ENCODE measurements around the gene ACOXL. TPM values are rescaled to one million over a fixed set of nuclear protein-coding genes. Genes with fewer than 3 reads are reported as not detected.

ACOXL gene
- total and polyA plus RNA-seq, 2 of the 8 experiments (the other 6 are each of a cell fraction or from before 2014, with no cell fraction given), result 11.4 to 20.6 TPM

- Histone ChIP-seq H3K23ac (ENCODE audit: insufficient read length) (no peak overlapping the region), H2BK120ac (replicated peaks; ENCODE audit: low read depth, low read length) (no peak overlapping the region), H2BK20ac (ENCODE audit: low read length) (no peak overlapping the region), H3K4ac (replicated peaks; ENCODE audit: insufficient read length, low read depth, low read length) (no peak overlapping the region), H3K79me2 (ENCODE audit: control insufficient read depth in 1 of 2, insufficient read depth in 2 of 2, low read length in 2 of 2) (no peaks in the 10 kb centered on the region), H3K27ac (ENCODE audit: low read depth, low read length) (no peak overlapping the region), H3K27me3 (replicated peaks in 1 of 4; ENCODE audit: control insufficient read depth in 3 of 4, extremely low read depth in 1 of 4, insufficient read depth in 3 of 4, low read length in 3 of 4) (peaks cover 0 to under 1% (median 0%) of the 10 kb centered on the region in 4 experiments; a peak in 1 of 7 replicates), H2BK15ac (ENCODE audit: low read length) (no peak overlapping the region), H4K20me1 (replicated peaks in 1 of 2; ENCODE audit: control insufficient read depth in 1 of 2, insufficient read depth in 2 of 2, low read length in 2 of 2) (no peaks in the 10 kb centered on the region), H2BK12ac (ENCODE audit: low read depth, low read length) (no peak overlapping the region), H3K9me3 (ENCODE audit: insufficient read depth in 2 of 2, low read depth in 1 of 2, low read length in 1 of 2) (no peaks in the 10 kb centered on the region), H3K9ac (replicated peaks in 1 of 4; ENCODE audit: extremely low read depth in 1 of 4, low read depth in 3 of 4, low read length in 3 of 4) (no peak overlapping the region), H3K79me1 (ENCODE audit: low read depth, low read length) (no peaks in the 10 kb centered on the region), H3K36me3 (ENCODE audit: control insufficient read depth in 2 of 4, insufficient read depth in 4 of 4, low read length in 3 of 4) (no peaks in the 10 kb centered on the region), H4K5ac (ENCODE audit: insufficient read length, low read depth, low read length) (no peak overlapping the region), H2AK5ac (ENCODE audit: low read depth, low read length) (no peak overlapping the region), H2AFZ (ENCODE audit: low read length) (no peak overlapping the region), H4K91ac (replicated peaks; ENCODE audit: insufficient read length, low read length) (no peak overlapping the region), H3K4me3 (ENCODE audit: extremely low read depth in 1 of 4, insufficient read depth in 2 of 4, low read depth in 3 of 4, low read length in 4 of 4) (no peak overlapping the region), H4K8ac (ENCODE audit: extremely low read depth, insufficient read depth, low read length) (no peak overlapping the region), H3K14ac (ENCODE audit: insufficient read length) (no peak overlapping the region), H2BK5ac (ENCODE audit: low read depth, low read length) (no peak overlapping the region), H3K56ac (replicated peaks; ENCODE audit: insufficient read length, low read depth, low read length) (no peak overlapping the region), H3K4me2 (ENCODE audit: insufficient read depth in 1 of 2, low read depth in 2 of 2, low read length in 2 of 2) (no peak overlapping the region), H3K23me2 (ENCODE audit: low read depth, low read length) (no peaks in the 10 kb centered on the region), H3K18ac (ENCODE audit: extremely low read depth, low read length) (no peak overlapping the region), H3K4me1 (replicated peaks in 1 of 4; ENCODE audit: control insufficient read depth in 3 of 4, insufficient read depth in 4 of 4, low read length in 3 of 4) (no peaks in the 10 kb centered on the region)
- no peak for FAIRE-seq
- no peak for DNase-seq (ENCODE audit: low read depth in 1 of 2, low spot score in 2 of 2)
- 76% methylated on average over 5 of the region's 5 CpGs; no CpG with 5 or more reads in 1 of the 2 experiments for WGBS, 2 experiments (ENCODE audit: extremely low coverage in 1 of 2, insufficient coverage in 1 of 2, insufficient read length in 1 of 2, insufficient replicate concordance in 2 of 2, low coverage in 1 of 2, low lambda C conversion rate in 2 of 2, missing lambda C conversion rate in 1 of 2)
- CTCF ChIA-PET (ENCODE audit: partially characterized antibody), result interaction anchor here (0.6 to 1.3 kb wide), 2 partner anchors 34 to 54 kb away, joined by 3 read pairs; no protein-coding TSS in a partner anchor
- POLR2A ChIA-PET (ENCODE audit: partially characterized antibody), result interaction anchor here (0.7 to 1.7 kb wide), 3 partner anchors 32 to 904 kb away, joined by 3 to 6 read pairs (median 4); no protein-coding TSS in a partner anchor
- TF ChIP-seq USF2 (IDR thresholded peaks at IDR 0.05; ENCODE audit: low read length), result no peak
- TF ChIP-seq E2F6 (IDR thresholded peaks at IDR 0.05), result no peak
- no peak for TF ChIP-seq SUZ12 (IDR thresholded peaks at IDR 0.05; ENCODE audit: low read length)
- no peak for TF ChIP-seq GABPA (IDR thresholded peaks at IDR 0.05; ENCODE audit: borderline replicate concordance, insufficient read depth, low read length)
- no peak for TF ChIP-seq TAF1 (IDR thresholded peaks at IDR 0.05; ENCODE audit: low read depth, low read length)
- TF ChIP-seq TBP (IDR thresholded peaks at IDR 0.05; ENCODE audit: low read depth, low read length), result no peak
- TF ChIP-seq SP2 (IDR thresholded peaks at IDR 0.05; ENCODE audit: low read length), result no peak
- no peak for TF ChIP-seq MAX (IDR thresholded peaks at IDR 0.05)
- no peak for TF ChIP-seq YY1 (IDR thresholded peaks at IDR 0.05; ENCODE audit: low read depth, low read length)
- no peak for TF ChIP-seq RXRA (IDR thresholded peaks at IDR 0.05; ENCODE audit: insufficient read depth, low read depth, low read length)
- TF ChIP-seq SRF (IDR thresholded peaks at IDR 0.05; ENCODE audit: low read depth, low read length), result no peak
- TF ChIP-seq ATF3 (IDR thresholded peaks at IDR 0.05; ENCODE audit: insufficient read depth, low read depth, low read length), result no peak
Measured at GRCh38 chr2:110720547-110720946, 11.8 kb upstream of the ACOXL start.
